GM12891 (cell line): ENCODE results near the gene TSPAN2.

Source experiments
- POLR2AphosphoS5 ChIP-seq: IDR thresholded peaks from 2 replicates; pipeline ENCODE4 v1.6.1; 2011; ENCODE audit warnings: low read depth, low read length, control low read depth
- SPI1 ChIP-seq: IDR thresholded peaks from 2 replicates; pipeline ENCODE4 v1.6.1; 2011; ENCODE audit warnings: low read depth, low read length, control low read depth

- TF ChIP-seq POLR2AphosphoS5 (no peak), SPI1 (no peak)
These were observed 53.7 kb downstream of the TSPAN2 start for GRCh38 chr1:115035652-115036051.
